SH-SY5Y (cell line): ENCODE results near the gene PCK1.

Experiments
- GATA2 ChIP-seq: IDR thresholded peaks from 2 replicates; pipeline ENCODE4 v1.6.1; 2011; ENCODE audit warnings: mild to moderate bottlenecking, low read depth, low read length
- GATA3 ChIP-seq: IDR thresholded peaks from 2 replicates; pipeline ENCODE4 v1.6.1; 2011; ENCODE audit warnings: low read depth, mild to moderate bottlenecking, low read length, moderate library complexity

- TF ChIP-seq GATA3 (no peak), GATA2 (no peak)
Observed at GRCh38 chr20:57612916-57613315, 52.0 kb downstream of the PCK1 start.
